GM12878 (cell line): ENCODE results near the gene ZNF3. TPM values are rescaled to one million over a fixed set of nuclear protein-coding genes. Genes with fewer than 3 reads are reported as not detected.

Experiments
- BMI1 ChIP-seq: fragments of 450-650 bp; IDR thresholded peaks from 2 replicates; pipeline ENCODE4 v1.6.1; 2016; ENCODE audit warnings: mild to moderate bottlenecking, moderate library complexity, borderline replicate concordance
- CBX3 ChIP-seq: fragments of 200-600 bp; sonication (generic); IDR thresholded peaks from 2 replicates; pipeline ENCODE4 v1.6.1; 2016; ENCODE audit warnings: low read depth, borderline replicate concordance
- CBX5 ChIP-seq: sonication (generic); IDR thresholded peaks from 2 replicates; pipeline ENCODE4 v1.6.1; 2016; ENCODE audit warnings: low read depth, moderate library complexity, mild to moderate bottlenecking, inconsistent platforms
- CHD4 ChIP-seq: fragments of 200-600 bp; sonication (generic); IDR thresholded peaks from 2 replicates; pipeline ENCODE4 v1.6.1; 2016; ENCODE audit warnings: mild to moderate bottlenecking
- E2F4 ChIP-seq: IDR thresholded peaks from 2 replicates; pipeline ENCODE4 v1.6.1; 2012; ENCODE audit warnings: low read depth, low read length, improper control_type of control experiment
- ETV6 ChIP-seq, 2 experiments: fragments of 450-650 bp in 1 of 2; IDR thresholded peaks in 1 of 2; conservative IDR thresholded peaks in 1 of 2; 2 replicates each; pipeline ENCODE4 v1.6.1; 2014; ENCODE audit warnings: antibody characterized with exemption in 1 of 2, borderline replicate concordance in 1 of 2, low read depth in 1 of 2, mild to moderate bottlenecking in 1 of 2, moderate library complexity in 1 of 2
- GATAD2B ChIP-seq: fragments of 450-650 bp; conservative IDR thresholded peaks from 2 replicates; pipeline ENCODE4 v1.6.1; 2017; ENCODE audit warnings: low read depth, mild to moderate bottlenecking, moderate library complexity
- IRF3 ChIP-seq: fragments of 450-650 bp; IDR thresholded peaks from 2 replicates; pipeline ENCODE4 v1.6.1; 2014; ENCODE audit warnings: mild to moderate bottlenecking
- IRF4 ChIP-seq: IDR thresholded peaks from 2 replicates; pipeline ENCODE4 v1.6.1; 2011; ENCODE audit warnings: low read depth, low read length
- JUNB ChIP-seq: IDR thresholded peaks from 2 replicates; pipeline ENCODE4 v1.6.1; 2016; ENCODE audit warnings: antibody characterized with exemption, mild to moderate bottlenecking
- MTA3 ChIP-seq: IDR thresholded peaks from 2 replicates; pipeline ENCODE4 v1.6.1; 2012; ENCODE audit warnings: low read length, inconsistent platforms, borderline replicate concordance
- NRF1 ChIP-seq: conservative IDR thresholded peaks from 2 replicates; pipeline ENCODE4 v1.6.1; 2011; ENCODE audit warnings: mild to moderate bottlenecking, low read depth, low read length, improper control_type of control experiment
- RB1 ChIP-seq: fragments of 450-650 bp; formaldehyde crosslinking; IDR thresholded peaks from 2 replicates; pipeline ENCODE4 v1.6.1; 2017; ENCODE audit warnings: mild to moderate bottlenecking, borderline replicate concordance
- RFX5 ChIP-seq: IDR thresholded peaks from 2 replicates; pipeline ENCODE4 v1.6.1; 2011; ENCODE audit warnings: low read depth, low read length, improper control_type of control experiment
- SMC3 ChIP-seq: IDR thresholded peaks from 2 replicates; pipeline ENCODE4 v1.6.1; 2011; ENCODE audit warnings: low read length, improper control_type of control experiment, borderline replicate concordance
- SREBF2 ChIP-seq: IDR thresholded peaks from 2 replicates; pipeline ENCODE4 v1.6.1; 2012; ENCODE audit warnings: mild to moderate bottlenecking, low read length
- STAT3 ChIP-seq: IDR thresholded peaks from 2 replicates; pipeline ENCODE4 v1.6.1; 2011; ENCODE audit warnings: low read depth, low read length, improper control_type of control experiment
- WRNIP1 ChIP-seq: IDR thresholded peaks from 2 replicates; pipeline ENCODE4 v1.6.1; 2011; ENCODE audit warnings: low read depth, low read length, improper control_type of control experiment, borderline replicate concordance
- ZBED1 ChIP-seq: IDR thresholded peaks from 2 replicates; pipeline ENCODE4 v1.6.1; 2016; ENCODE audit warnings: borderline replicate concordance
- ZNF622 ChIP-seq: fragments of 450-650 bp; IDR thresholded peaks from 2 replicates; pipeline ENCODE4 v1.6.1; 2017; ENCODE audit warnings: mild to moderate bottlenecking, inconsistent platforms
- polyA plus RNA-seq, 11 experiments: library from polyadenylated mRNA; depleted of rRNA in 4 of 11; unstranded in 6 of 11; stranded (reverse) in 5 of 11; fragments of >200 nt; fragmentation: Nextera tagmentation in 4 of 11; fragmentation: Illumina TruSeq in 1 of 11; extraction: Ambion mirVana in 4 of 11; extraction: Trizol in 1 of 11; gene quantifications; 1 replicate in 1 of 11; 2 replicates in 10 of 11; pipeline versions ENCODE4 v1.2.1 to v1.2.3, GENCODE V29; 2011 to 2016; ENCODE audit warnings: inconsistent platforms in 2 of 11, missing spikeins in 2 of 11, low read depth in 1 of 11
- total RNA-seq, 4 experiments: library from RNA; depleted of rRNA in 3 of 4; stranded (reverse); fragments of >200 nt in 3 of 4; fragmentation: Illumina TruSeq in 1 of 4; extraction: Trizol in 1 of 4; gene quantifications; 2 replicates each; pipeline versions ENCODE4 v1.2.1 to v1.2.3, GENCODE V29; 2013 to 2021
- TF ChIP-seq, protein P1 (sequence below): fragments of 450-650 bp; formaldehyde crosslinking; IDR thresholded peaks from 2 replicates; pipeline ENCODE4 v1.5.0; 2022; ENCODE audit warnings: mild to moderate bottlenecking, missing genetic modification characterization
- TF ChIP-seq, protein P2 (sequence below), 3 experiments: IDR thresholded peaks in 2 of 3; conservative IDR thresholded peaks in 1 of 3; 2 replicates each; pipeline ENCODE4 v1.5.1; 2011; ENCODE audit warnings: low read depth in 3 of 3, low read length in 3 of 3, mild to moderate bottlenecking in 3 of 3, control low read depth in 2 of 3, moderate library complexity in 2 of 3, inconsistent platforms in 1 of 3, mixed read lengths in 1 of 3; ENCODE audit not compliant: control insufficient read depth in 2 of 3, insufficient read depth in 1 of 3; ENCODE audit errors: extremely low read depth in 1 of 3
- TF ChIP-seq, protein P3 (sequence below): fragments of 150-350 bp; IDR thresholded peaks from 2 replicates; pipeline ENCODE4 v1.6.1; 2014; ENCODE audit warnings: mild to moderate bottlenecking, low read depth, low read length

ZNF3 gene
- total and polyA plus RNA-seq, 10 of the 15 experiments (the other 5 are each of a cell fraction or from before 2014, with no cell fraction given), result 17.2 to 37.4 (median 29.4) TPM

GRCh38 chr7:100100420-100101015 is 19.0 kb upstream of the ZNF3 start (continued):
- TF ChIP-seq WRNIP1, result no peak
- no peak for TF ChIP-seq ZBED1
- TF ChIP-seq GATAD2B, result peak; percentile 94
- no peak for TF ChIP-seq ETV6 (conservative IDR thresholded peaks at IDR 0.05 in 1 of 2, IDR thresholded peaks at IDR 0.05 in 1 of 2; ENCODE audit: borderline replicate concordance in 1 of 2, low read depth in 1 of 2)
- TF ChIP-seq SMC3, result no peak
- TF ChIP-seq, protein P1, sequence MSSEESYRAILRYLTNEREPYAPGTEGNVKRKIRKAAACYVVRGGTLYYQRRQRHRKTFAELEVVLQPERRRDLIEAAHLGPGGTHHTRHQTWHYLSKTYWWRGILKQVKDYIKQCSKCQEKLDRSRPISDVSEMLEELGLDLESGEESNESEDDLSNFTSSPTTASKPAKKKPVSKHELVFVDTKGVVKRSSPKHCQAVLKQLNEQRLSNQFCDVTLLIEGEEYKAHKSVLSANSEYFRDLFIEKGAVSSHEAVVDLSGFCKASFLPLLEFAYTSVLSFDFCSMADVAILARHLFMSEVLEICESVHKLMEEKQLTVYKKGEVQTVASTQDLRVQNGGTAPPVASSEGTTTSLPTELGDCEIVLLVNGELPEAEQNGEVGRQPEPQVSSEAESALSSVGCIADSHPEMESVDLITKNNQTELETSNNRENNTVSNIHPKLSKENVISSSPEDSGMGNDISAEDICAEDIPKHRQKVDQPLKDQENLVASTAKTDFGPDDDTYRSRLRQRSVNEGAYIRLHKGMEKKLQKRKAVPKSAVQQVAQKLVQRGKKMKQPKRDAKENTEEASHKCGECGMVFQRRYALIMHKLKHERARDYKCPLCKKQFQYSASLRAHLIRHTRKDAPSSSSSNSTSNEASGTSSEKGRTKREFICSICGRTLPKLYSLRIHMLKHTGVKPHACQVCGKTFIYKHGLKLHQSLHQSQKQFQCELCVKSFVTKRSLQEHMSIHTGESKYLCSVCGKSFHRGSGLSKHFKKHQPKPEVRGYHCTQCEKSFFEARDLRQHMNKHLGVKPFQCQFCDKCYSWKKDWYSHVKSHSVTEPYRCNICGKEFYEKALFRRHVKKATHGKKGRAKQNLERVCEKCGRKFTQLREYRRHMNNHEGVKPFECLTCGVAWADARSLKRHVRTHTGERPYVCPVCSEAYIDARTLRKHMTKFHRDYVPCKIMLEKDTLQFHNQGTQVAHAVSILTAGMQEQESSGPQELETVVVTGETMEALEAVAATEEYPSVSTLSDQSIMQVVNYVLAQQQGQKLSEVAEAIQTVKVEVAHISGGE (CRISPR knock-in tag), result peak; percentile 45
- no peak for TF ChIP-seq SREBF2
- no peak for TF ChIP-seq CBX3
- no peak; the same call in 1 of the 2 replicates for TF ChIP-seq CBX5
- TF ChIP-seq RFX5, result no peak
- TF ChIP-seq E2F4, result peak; percentile 76
- TF ChIP-seq, protein P2, sequence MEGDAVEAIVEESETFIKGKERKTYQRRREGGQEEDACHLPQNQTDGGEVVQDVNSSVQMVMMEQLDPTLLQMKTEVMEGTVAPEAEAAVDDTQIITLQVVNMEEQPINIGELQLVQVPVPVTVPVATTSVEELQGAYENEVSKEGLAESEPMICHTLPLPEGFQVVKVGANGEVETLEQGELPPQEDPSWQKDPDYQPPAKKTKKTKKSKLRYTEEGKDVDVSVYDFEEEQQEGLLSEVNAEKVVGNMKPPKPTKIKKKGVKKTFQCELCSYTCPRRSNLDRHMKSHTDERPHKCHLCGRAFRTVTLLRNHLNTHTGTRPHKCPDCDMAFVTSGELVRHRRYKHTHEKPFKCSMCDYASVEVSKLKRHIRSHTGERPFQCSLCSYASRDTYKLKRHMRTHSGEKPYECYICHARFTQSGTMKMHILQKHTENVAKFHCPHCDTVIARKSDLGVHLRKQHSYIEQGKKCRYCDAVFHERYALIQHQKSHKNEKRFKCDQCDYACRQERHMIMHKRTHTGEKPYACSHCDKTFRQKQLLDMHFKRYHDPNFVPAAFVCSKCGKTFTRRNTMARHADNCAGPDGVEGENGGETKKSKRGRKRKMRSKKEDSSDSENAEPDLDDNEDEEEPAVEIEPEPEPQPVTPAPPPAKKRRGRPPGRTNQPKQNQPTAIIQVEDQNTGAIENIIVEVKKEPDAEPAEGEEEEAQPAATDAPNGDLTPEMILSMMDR (IDR thresholded peaks at IDR 0.05 in 2 of 3, conservative IDR thresholded peaks at IDR 0.05 in 1 of 3; ENCODE audit: control insufficient read depth in 2 of 3, extremely low read depth in 1 of 3, insufficient read depth in 1 of 3, low read depth in 3 of 3, low read length in 3 of 3), result no peak
- no peak for TF ChIP-seq ZNF622
- TF ChIP-seq, protein P3, sequence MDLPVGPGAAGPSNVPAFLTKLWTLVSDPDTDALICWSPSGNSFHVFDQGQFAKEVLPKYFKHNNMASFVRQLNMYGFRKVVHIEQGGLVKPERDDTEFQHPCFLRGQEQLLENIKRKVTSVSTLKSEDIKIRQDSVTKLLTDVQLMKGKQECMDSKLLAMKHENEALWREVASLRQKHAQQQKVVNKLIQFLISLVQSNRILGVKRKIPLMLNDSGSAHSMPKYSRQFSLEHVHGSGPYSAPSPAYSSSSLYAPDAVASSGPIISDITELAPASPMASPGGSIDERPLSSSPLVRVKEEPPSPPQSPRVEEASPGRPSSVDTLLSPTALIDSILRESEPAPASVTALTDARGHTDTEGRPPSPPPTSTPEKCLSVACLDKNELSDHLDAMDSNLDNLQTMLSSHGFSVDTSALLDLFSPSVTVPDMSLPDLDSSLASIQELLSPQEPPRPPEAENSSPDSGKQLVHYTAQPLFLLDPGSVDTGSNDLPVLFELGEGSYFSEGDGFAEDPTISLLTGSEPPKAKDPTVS, result no peak; the same call in 1 of the 2 replicates
- TF ChIP-seq CHD4, result no peak
- no peak for TF ChIP-seq STAT3
- TF ChIP-seq MTA3, result no peak
- 0 out of 2 replicates have a peak, but pooled peaks have one; percentile 9 for TF ChIP-seq IRF3
- peak; percentile 62; the same call in 1 of the 2 replicates for TF ChIP-seq IRF4
- TF ChIP-seq RB1, result peak; percentile 98
- no peak for TF ChIP-seq NRF1
- no peak for TF ChIP-seq BMI1
- TF ChIP-seq JUNB, result no peak
